HUES48 (cell line): ENCODE data around the gene PCDHB1.
A peak's percentile ranks its signal among the peaks of the same experiment; 100 is the strongest.

ENCODE experiments used
- H3K27ac ChIP-seq: one replicate; pipeline ENCODE4 v1.7.0; 2013; ENCODE audit warnings: low read depth, low read length, inconsistent platforms
- H3K27me3 ChIP-seq: 2 replicates; pipeline ENCODE4 v1.6.1; 2013; ENCODE audit warnings: mild to moderate bottlenecking, low read length; ENCODE audit not compliant: control insufficient read depth, insufficient read depth
- H3K36me3 ChIP-seq: 2 replicates; pipeline ENCODE4 v1.6.1; 2013; ENCODE audit warnings: low read length; ENCODE audit not compliant: control insufficient read depth, insufficient read depth
- H3K4me1 ChIP-seq: 2 replicates; pipeline ENCODE4 v1.6.1; 2013; ENCODE audit warnings: mild to moderate bottlenecking, low read length; ENCODE audit not compliant: control insufficient read depth, insufficient read depth
- H3K4me3 ChIP-seq: 2 replicates; pipeline ENCODE4 v1.5.1; 2013; ENCODE audit warnings: mild to moderate bottlenecking, low read depth, low read length
- H3K9ac ChIP-seq: 2 replicates; pipeline ENCODE4 v1.6.1; 2013; ENCODE audit warnings: mild to moderate bottlenecking, low read depth, low read length, moderate library complexity
- H3K9me3 ChIP-seq: 2 replicates; pipeline ENCODE4 v1.6.1; 2013; ENCODE audit warnings: low read length; ENCODE audit not compliant: control insufficient read depth, insufficient read depth

Gene PCDHB1

GRCh38 chr5:141022384-141022783 is 28.8 kb upstream of the PCDHB1 start:
- no peaks in the 10 kb centered on the region for H3K4me1 ChIP-seq
- H3K36me3 ChIP-seq, result no peaks in the 10 kb centered on the region
- H3K9ac ChIP-seq, result no peak overlapping the region
- H3K9me3 ChIP-seq, result no peaks in the 10 kb centered on the region
- H3K27ac ChIP-seq, result no peak overlapping the region
- no peaks in the 10 kb centered on the region for H3K27me3 ChIP-seq
- no peak overlapping the region for H3K4me3 ChIP-seq

GRCh38 chr5:141031006-141031405 is 20.2 kb upstream of the PCDHB1 start:
- Histone ChIP-seq H3K9me3 (no peaks in the 10 kb centered on the region), H3K4me3 (no peak overlapping the region), H3K4me1 (no peaks in the 10 kb centered on the region), H3K9ac (no peak overlapping the region), H3K36me3 (no peaks in the 10 kb centered on the region), H3K27me3 (no peaks in the 10 kb centered on the region), H3K27ac (no peak overlapping the region)

- Histone ChIP-seq H3K9me3 (no peaks in the 10 kb centered on the region), H3K9ac (no peak overlapping the region), H3K36me3 (no peaks in the 10 kb centered on the region), H3K27me3 (no peaks in the 10 kb centered on the region), H3K4me1 (no peaks in the 10 kb centered on the region), H3K27ac (no peak overlapping the region), H3K4me3 (no peak overlapping the region)
Measured at GRCh38 chr5:141032626-141033025, 18.5 kb upstream of the PCDHB1 start.

- Histone ChIP-seq H3K9ac (0 out of 2 replicates have a peak overlapping the region, but pooled peaks have one; percentile 0), H3K4me1 (peaks cover 21% of the 10 kb centered on the region)
Measured at GRCh38 chr5:141039061-141039460, 12.1 kb upstream of the PCDHB1 start.

GRCh38 chr5:141039517-141039916 is 11.7 kb upstream of the PCDHB1 start:
- H3K4me1 ChIP-seq, result peaks cover 21% of the 10 kb centered on the region
- H3K4me3 ChIP-seq, result peak overlapping the region; percentile 71
- no peaks in the 10 kb centered on the region for H3K9me3 ChIP-seq
- no peaks in the 10 kb centered on the region for H3K36me3 ChIP-seq
- H3K27me3 ChIP-seq, result no peaks in the 10 kb centered on the region
- H3K27ac ChIP-seq, result no peak overlapping the region
- H3K9ac ChIP-seq, result peak overlapping the region; percentile 48; the same call in 1 of the 2 replicates

More at GRCh38 chr5:141039061-141039460, 12.1 kb upstream of the PCDHB1 start:
- no peaks in the 10 kb centered on the region for H3K36me3 ChIP-seq
- H3K4me3 ChIP-seq, result peak overlapping the region; percentile 71; the same call in 1 of the 2 replicates
- H3K27me3 ChIP-seq, result no peaks in the 10 kb centered on the region
- H3K27ac ChIP-seq, result no peak overlapping the region
- H3K9me3 ChIP-seq, result no peaks in the 10 kb centered on the region

GRCh38 chr5:141040093-141040770 is 10.9 kb upstream of the PCDHB1 start:
- Histone ChIP-seq H3K4me1 (peaks cover 21% of the 10 kb centered on the region), H3K27ac (peak overlapping the region; percentile 83), H3K9ac (peak overlapping the region; percentile 97), H3K4me3 (peak overlapping the region; percentile 71), H3K9me3 (no peaks in the 10 kb centered on the region), H3K36me3 (no peaks in the 10 kb centered on the region), H3K27me3 (0 out of 2 replicates have a peak, but pooled peaks cover 2% of the 10 kb centered on the region)

GRCh38 chr5:141040771-141041426 is 10.3 kb upstream of the PCDHB1 start:
- H3K4me1 ChIP-seq, result peaks cover 21% of the 10 kb centered on the region
- peak overlapping the region; percentile 97 for H3K9ac ChIP-seq
- H3K27me3 ChIP-seq, result peaks cover 5% of the 10 kb centered on the region; the same call in 1 of the 2 replicates
- no peaks in the 10 kb centered on the region for H3K36me3 ChIP-seq
- H3K4me3 ChIP-seq, result peak overlapping the region; percentile 71
- peak overlapping the region; percentile 83 for H3K27ac ChIP-seq
- no peaks in the 10 kb centered on the region for H3K9me3 ChIP-seq

- Histone ChIP-seq H3K9me3 (no peaks in the 10 kb centered on the region), H3K9ac (no peak overlapping the region), H3K27ac (no peak overlapping the region), H3K27me3 (peaks cover 5% of the 10 kb centered on the region; the same call in 1 of the 2 replicates), H3K4me3 (no peak overlapping the region), H3K4me1 (peaks cover 21% of the 10 kb centered on the region), H3K36me3 (no peaks in the 10 kb centered on the region)
Measured at GRCh38 chr5:141041427-141041785, 9.8 kb upstream of the PCDHB1 start.

GRCh38 chr5:141042555-141042954 is 8.6 kb upstream of the PCDHB1 start:
- no peak overlapping the region for H3K4me3 ChIP-seq
- H3K27ac ChIP-seq, result no peak overlapping the region
- H3K4me1 ChIP-seq, result peaks cover 21% of the 10 kb centered on the region
- no peak overlapping the region for H3K9ac ChIP-seq
- H3K36me3 ChIP-seq, result no peaks in the 10 kb centered on the region
- no peaks in the 10 kb centered on the region for H3K9me3 ChIP-seq
- H3K27me3 ChIP-seq, result peaks cover 11% of the 10 kb centered on the region

- Histone ChIP-seq H3K4me3 (peak overlapping the region; percentile 76), H3K27me3 (peaks cover 41% of the 10 kb centered on the region), H3K4me1 (peaks cover 8% of the 10 kb centered on the region; the same call in 1 of the 2 replicates), H3K9me3 (no peaks in the 10 kb centered on the region), H3K27ac (peak overlapping the region; percentile 39), H3K9ac (no peak overlapping the region), H3K36me3 (no peaks in the 10 kb centered on the region)
Measured at GRCh38 chr5:141051521-141051866, 320 bp downstream of the PCDHB1 start.

GRCh38 chr5:141077826-141078225 is 26.7 kb downstream of the PCDHB1 start:
- no peak overlapping the region for H3K9ac ChIP-seq
- H3K9me3 ChIP-seq, result no peaks in the 10 kb centered on the region
- H3K36me3 ChIP-seq, result no peaks in the 10 kb centered on the region
- no peak overlapping the region for H3K27ac ChIP-seq
- no peaks in the 10 kb centered on the region for H3K27me3 ChIP-seq
- H3K4me3 ChIP-seq, result 0 out of 2 replicates have a peak overlapping the region, but pooled peaks have one; percentile 17
- no peaks in the 10 kb centered on the region for H3K4me1 ChIP-seq
